CD8-positive, alpha-beta memory T cell (primary cell): ENCODE data around the gene SLC30A3. TPM values are rescaled to one million over a fixed set of nuclear protein-coding genes. Genes with fewer than 3 reads are reported as not detected.

ENCODE experiments used
- CTCF ChIA-PET: fragments of 350-600 bp; sonication (Branson Sonifier 250); formaldehyde crosslinking; loops from one replicate; lab custom pipeline; 2021; ENCODE audit warnings: antibody characterized with exemption; lab: Charles Lee
- POLR2A ChIA-PET: fragments of 350-600 bp; sonication (Branson Sonifier 250); formaldehyde crosslinking; loops from one replicate; lab custom pipeline; 2021; ENCODE audit warnings: antibody characterized with exemption; lab: Charles Lee
- DNase-seq, 5 donors: peaks; one replicate each; pipeline versions ENCODE4 v3.0.0 to v3.0.0-alpha.2; 2020 to 2022; ENCODE audit warnings: mixed read lengths in 1 of 5
- H3K27ac ChIP-seq: one replicate; pipeline ENCODE4 v1.7.0; 2013; ENCODE audit warnings: low read depth, mild to moderate bottlenecking, low read length, moderate library complexity
- H3K27me3 ChIP-seq: 2 replicates; pipeline ENCODE4 v1.7.0; 2013; ENCODE audit warnings: low read length, mild to moderate bottlenecking; ENCODE audit not compliant: insufficient read depth, poor library complexity, severe bottlenecking
- H3K36me3 ChIP-seq: 2 replicates; pipeline ENCODE4 v1.7.0; 2013; ENCODE audit warnings: mild to moderate bottlenecking, low read length, moderate library complexity; ENCODE audit not compliant: insufficient read depth
- H3K4me1 ChIP-seq: 2 replicates; pipeline ENCODE4 v1.7.0; 2013; ENCODE audit warnings: mild to moderate bottlenecking, low read length, moderate library complexity; ENCODE audit not compliant: insufficient read depth
- H3K4me3 ChIP-seq: 2 replicates; pipeline ENCODE4 v1.7.0; 2013; ENCODE audit warnings: mild to moderate bottlenecking, low read length
- H3K9me3 ChIP-seq: 2 replicates; pipeline ENCODE4 v1.7.0; 2013; ENCODE audit warnings: mild to moderate bottlenecking, low read length
- H3K27ac Mint-ChIP-seq, 8 donors: one replicate each; pipeline ENCODE4 v1.8.0; 2020 to 2021; ENCODE audit warnings: mixed read lengths in 8 of 8, mild to moderate bottlenecking in 6 of 8, inconsistent platforms in 3 of 8, moderate library complexity in 3 of 8
- H3K27me3 Mint-ChIP-seq, 2 donors: one replicate each; pipeline ENCODE4 v1.8.0; 2020 to 2021; ENCODE audit warnings: mixed read lengths in 2 of 2, mild to moderate bottlenecking in 1 of 2, moderate library complexity in 1 of 2
- H3K36me3 Mint-ChIP-seq, 3 donors: one replicate each; pipeline ENCODE4 v1.8.0; 2020 to 2021; ENCODE audit warnings: mixed read lengths in 3 of 3, inconsistent platforms in 1 of 3, mild to moderate bottlenecking in 1 of 3
- H3K4me1 Mint-ChIP-seq, 3 donors: one replicate each; pipeline ENCODE4 v1.8.0; 2020 to 2021; ENCODE audit warnings: mixed read lengths in 3 of 3, inconsistent platforms in 1 of 3, mild to moderate bottlenecking in 1 of 3
- H3K4me3 Mint-ChIP-seq, 7 donors: one replicate each; pipeline ENCODE4 v1.8.0; 2020 to 2021; ENCODE audit warnings: mixed read lengths in 7 of 7, mild to moderate bottlenecking in 6 of 7, moderate library complexity in 4 of 7, inconsistent platforms in 2 of 7
- H3K9me3 Mint-ChIP-seq, 5 donors: one replicate each; pipeline ENCODE4 v1.8.0; 2020 to 2022; ENCODE audit warnings: mixed read lengths in 5 of 5, mild to moderate bottlenecking in 3 of 5, moderate library complexity in 2 of 5, inconsistent platforms in 1 of 5
- polyA plus RNA-seq: library from polyadenylated mRNA; unstranded; fragments of 300-500 nt; fragmentation: Illumina TruSeq; gene quantifications from one replicate; pipeline ENCODE4 v1.2.3, GENCODE V29; 2021
- total RNA-seq, 2 experiments: library from RNA; stranded (reverse); gene quantifications; one replicate each; pipeline ENCODE4 v1.2.3, GENCODE V29; 2021

Gene SLC30A3
- total and polyA plus RNA-seq, 3 experiments from 2014 or later = 0.33 to 0.55 TPM; not detected in 1

- Mint-ChIP-seq H3K27me3 (peaks cover 15 to 65% of the 10 kb centered on the region in 2 donors), H3K9me3 (no peaks in the 10 kb centered on the region), H3K27ac (no peak overlapping the region), H3K36me3 (no peaks in the 10 kb centered on the region), H3K4me3 (no peak overlapping the region), H3K4me1 (peaks cover under 1 to 2% (median 1%) of the 10 kb centered on the region in 3 donors)
- ChIA-PET CTCF (interaction anchor here (0.6 to 2.3 kb wide), 3 partner anchors 115 to 323 kb away, joined by 3 to 5 read pairs (median 3); no protein-coding TSS in a partner anchor), POLR2A (no interaction called here)
- DNase-seq = no peak
- Histone ChIP-seq H3K36me3 (no peaks in the 10 kb centered on the region), H3K4me3 (no peak overlapping the region), H3K4me1 (no peaks in the 10 kb centered on the region), H3K27me3 (no peaks in the 10 kb centered on the region), H3K27ac (no peak overlapping the region), H3K9me3 (no peaks in the 10 kb centered on the region)
Measured at GRCh38 chr2:27284996-27285395, 22.1 kb upstream of the SLC30A3 start.

- no peak for DNase-seq
- no peak overlapping the region for H3K27ac Mint-ChIP-seq
- Histone ChIP-seq H3K4me1 (no peaks in the 10 kb centered on the region), H3K27me3 (no peaks in the 10 kb centered on the region), H3K27ac (no peak overlapping the region), H3K4me3 (no peak overlapping the region), H3K9me3 (no peaks in the 10 kb centered on the region), H3K36me3 (no peaks in the 10 kb centered on the region)
- no peaks in the 10 kb centered on the region for H3K9me3 Mint-ChIP-seq
- no peaks in the 10 kb centered on the region for H3K36me3 Mint-ChIP-seq
- H3K4me3 Mint-ChIP-seq = no peak overlapping the region
- ChIA-PET CTCF (interaction anchor here (0.7 to 4.7 kb wide), 5 partner anchors 20 to 322 kb away, joined by 3 to 84 read pairs (median 10); no protein-coding TSS in a partner anchor), POLR2A (no interaction called here)
- peaks cover 17 to 61% of the 10 kb centered on the region in 2 donors for H3K27me3 Mint-ChIP-seq
- peaks cover 2 to 5% (median 4%) of the 10 kb centered on the region in 3 donors for H3K4me1 Mint-ChIP-seq
Measured at GRCh38 chr2:27282892-27283291, 20.0 kb upstream of the SLC30A3 start.

GRCh38 chr2:27281855-27282559 lies 19.2 kb upstream of the SLC30A3 start, which contains the start of gene TRIM54:
Gene TRIM54 (plus strand): TSS chr2:27282429. CDS start chr2:27282732, 303 bp downstream.
- no peaks in the 10 kb centered on the region for H3K9me3 Mint-ChIP-seq
- no peak within 1 kb of the TSS for H3K27ac ChIP-seq
- H3K27me3 Mint-ChIP-seq = peaks cover 20 to 65% of the 10 kb centered on the region in 2 donors
- ChIA-PET CTCF (interaction anchor here (1.2 to 4.7 kb wide), 4 partner anchors 17 to 321 kb away, joined by 10 to 84 read pairs (median 42); partner anchors contain the start of gene SLC30A3), POLR2A (interaction anchor here (0.6 kb wide), 1 partner anchor 201 kb away, joined by 4 read pairs; no protein-coding TSS in a partner anchor)
- DNase-seq = no peak
- peaks cover 2 to 5% (median 4%) of the 10 kb centered on the region in 3 donors for H3K4me1 Mint-ChIP-seq
- no peaks in the 10 kb centered on the region for H3K9me3 ChIP-seq
- no peaks in the 10 kb centered on the region for H3K4me1 ChIP-seq
- H3K4me3 Mint-ChIP-seq = no peak within 1 kb of the TSS
- no peaks in the 10 kb centered on the region for H3K36me3 ChIP-seq
- no peaks in the 10 kb centered on the region for H3K27me3 ChIP-seq
- H3K4me3 ChIP-seq = no peak within 1 kb of the TSS
- no peaks in the 10 kb centered on the region for H3K36me3 Mint-ChIP-seq
- peak within 1 kb of the TSS in 1 of 8 donors; percentile 36 for H3K27ac Mint-ChIP-seq

GRCh38 chr2:27281442-27281841 lies 18.6 kb upstream of the SLC30A3 start:
- no peaks in the 10 kb centered on the region for H3K36me3 ChIP-seq
- H3K27me3 Mint-ChIP-seq = peaks cover 21 to 65% of the 10 kb centered on the region in 2 donors
- no peaks in the 10 kb centered on the region for H3K9me3 ChIP-seq
- peaks cover 2 to 5% (median 4%) of the 10 kb centered on the region in 3 donors for H3K4me1 Mint-ChIP-seq
- no peaks in the 10 kb centered on the region for H3K9me3 Mint-ChIP-seq
- H3K36me3 Mint-ChIP-seq = no peaks in the 10 kb centered on the region
- POLR2A ChIA-PET = interaction anchor here (0.6 kb wide), 1 partner anchor 201 kb away, joined by 4 read pairs; no protein-coding TSS in a partner anchor
- H3K4me3 ChIP-seq = no peak overlapping the region
- no peaks in the 10 kb centered on the region for H3K27me3 ChIP-seq
- no peak overlapping the region for H3K27ac Mint-ChIP-seq
- H3K4me3 Mint-ChIP-seq = no peak overlapping the region
- no peak overlapping the region for H3K27ac ChIP-seq
- no peaks in the 10 kb centered on the region for H3K4me1 ChIP-seq
- CTCF ChIA-PET = interaction anchor here (1.2 to 4.7 kb wide), 6 partner anchors 10 to 320 kb away, joined by 6 to 84 read pairs (median 26); partner anchors contain the start of gene SLC30A3
- no peak for DNase-seq

- Histone ChIP-seq H3K36me3 (no peaks in the 10 kb centered on the region), H3K4me1 (no peaks in the 10 kb centered on the region), H3K27me3 (no peaks in the 10 kb centered on the region), H3K9me3 (no peaks in the 10 kb centered on the region), H3K27ac (no peak overlapping the region), H3K4me3 (no peak overlapping the region)
- no peak overlapping the region for H3K27ac Mint-ChIP-seq
- H3K4me3 Mint-ChIP-seq = no peak overlapping the region
- DNase-seq = no peak
- H3K9me3 Mint-ChIP-seq = no peaks in the 10 kb centered on the region
- H3K36me3 Mint-ChIP-seq = no peaks in the 10 kb centered on the region
- ChIA-PET POLR2A (no interaction called here), CTCF (interaction anchor here (1.1 to 4.7 kb wide), 8 partner anchors 10 to 434 kb away, joined by 3 to 84 read pairs (median 14); partner anchors contain the start of gene SLC30A3)
- peaks cover 21 to 64% of the 10 kb centered on the region in 2 donors for H3K27me3 Mint-ChIP-seq
- peaks cover 2 to 5% (median 4%) of the 10 kb centered on the region in 3 donors for H3K4me1 Mint-ChIP-seq
Measured at GRCh38 chr2:27280826-27281225, 18.0 kb upstream of the SLC30A3 start.

GRCh38 chr2:27278010-27278409 lies 15.2 kb upstream of the SLC30A3 start:
- no peak overlapping the region for H3K4me3 ChIP-seq
- no peak overlapping the region for H3K4me3 Mint-ChIP-seq
- H3K27ac ChIP-seq = no peak overlapping the region
- H3K27me3 Mint-ChIP-seq = peaks cover 21 to 58% of the 10 kb centered on the region in 2 donors
- H3K27ac Mint-ChIP-seq = no peak overlapping the region
- no peaks in the 10 kb centered on the region for H3K36me3 Mint-ChIP-seq
- CTCF ChIA-PET = interaction anchor here (0.6 to 4.7 kb wide), 5 partner anchors 19 to 261 kb away, joined by 3 to 42 read pairs (median 4); no protein-coding TSS in a partner anchor
- no peaks in the 10 kb centered on the region for H3K27me3 ChIP-seq
- H3K4me1 Mint-ChIP-seq = peaks cover 2 to 5% (median 4%) of the 10 kb centered on the region in 3 donors
- POLR2A ChIA-PET = no interaction called here
- no peak for DNase-seq
- H3K9me3 ChIP-seq = no peaks in the 10 kb centered on the region
- H3K36me3 ChIP-seq = no peaks in the 10 kb centered on the region
- H3K4me1 ChIP-seq = no peaks in the 10 kb centered on the region
- H3K9me3 Mint-ChIP-seq = no peaks in the 10 kb centered on the region

GRCh38 chr2:27275211-27276150 lies 12.6 kb upstream of the SLC30A3 start, which contains the start of gene DNAJC5G:
Gene DNAJC5G (plus strand): TSS chr2:27275433. CDS start chr2:27276729, 1,296 bp downstream.
- no peaks in the 10 kb centered on the region for H3K36me3 ChIP-seq
- H3K9me3 ChIP-seq = no peaks in the 10 kb centered on the region
- H3K4me1 ChIP-seq = no peaks in the 10 kb centered on the region
- Mint-ChIP-seq H3K4me3 (no peak within 1 kb of the TSS), H3K27me3 (peaks cover 17 to 38% of the 10 kb centered on the region in 2 donors), H3K27ac (no peak within 1 kb of the TSS), H3K36me3 (no peaks in the 10 kb centered on the region), H3K9me3 (no peaks in the 10 kb centered on the region), H3K4me1 (peaks cover 2 to 5% (median 4%) of the 10 kb centered on the region in 3 donors)
- no peak for DNase-seq
- no peak within 1 kb of the TSS for H3K27ac ChIP-seq
- H3K4me3 ChIP-seq = no peak within 1 kb of the TSS
- ChIA-PET CTCF (interaction anchor here (1.5 to 2.8 kb wide), 3 partner anchors 27 to 314 kb away, joined by 3 to 8 read pairs (median 4); no protein-coding TSS in a partner anchor), POLR2A (no interaction called here)
- H3K27me3 ChIP-seq = no peaks in the 10 kb centered on the region
